ENCODE measurements around the gene ZBED4. TPM values are rescaled to one million over a fixed set of nuclear protein-coding genes. Genes with fewer than 3 reads are reported as not detected.

ZBED4 gene
- total RNA-seq, 1 donor from 2014 or later = 17.3 TPM

DNA sequence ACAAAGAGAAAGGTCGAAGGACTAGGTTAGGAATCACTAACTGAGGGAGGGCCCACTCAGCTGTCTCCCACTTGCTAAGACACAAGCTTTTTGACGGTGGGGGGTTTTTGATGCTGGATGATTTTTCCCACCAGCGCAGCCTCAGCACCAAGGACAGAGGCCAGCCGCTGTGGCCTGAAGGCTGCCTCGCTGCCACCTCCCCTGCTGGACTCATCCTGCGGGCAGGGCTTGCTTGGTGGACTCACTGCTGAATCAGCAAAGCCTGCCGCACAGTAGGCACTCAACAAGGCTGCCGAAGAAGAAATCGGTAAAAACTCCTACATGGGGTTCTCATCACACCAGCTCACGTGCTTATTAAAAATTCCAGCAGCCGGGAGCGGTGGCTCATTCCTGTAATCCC, 62.0 kb downstream of the ZBED4 start:
- H3K9me3 Mint-ChIP-seq (ENCODE audit: unreplicated experiment) = no peaks in the 10 kb centered on the region
- DNase-seq (ENCODE audit: extremely low spot score, unreplicated experiment) = no peak

DNA sequence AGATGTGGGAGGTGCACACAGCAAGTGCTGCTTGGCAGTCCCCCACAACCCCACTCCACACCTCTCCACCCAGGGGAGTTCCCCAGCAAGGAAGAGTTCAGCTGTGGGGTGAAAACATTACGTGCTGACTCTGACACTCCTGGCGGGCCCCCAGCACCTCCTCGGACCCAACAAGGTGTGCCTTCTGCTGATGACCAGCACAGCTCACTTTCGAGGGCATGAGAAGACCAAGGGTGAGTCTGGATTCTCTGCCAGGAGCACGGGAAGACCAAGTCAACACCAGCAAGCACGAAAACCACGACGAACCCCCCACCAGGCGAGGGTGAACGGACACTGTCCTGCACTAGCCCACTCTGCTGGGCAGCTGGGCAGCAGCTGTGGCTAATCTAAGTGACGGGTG, 63.2 kb downstream of the ZBED4 start:
- TF ChIP-seq, protein P1, sequence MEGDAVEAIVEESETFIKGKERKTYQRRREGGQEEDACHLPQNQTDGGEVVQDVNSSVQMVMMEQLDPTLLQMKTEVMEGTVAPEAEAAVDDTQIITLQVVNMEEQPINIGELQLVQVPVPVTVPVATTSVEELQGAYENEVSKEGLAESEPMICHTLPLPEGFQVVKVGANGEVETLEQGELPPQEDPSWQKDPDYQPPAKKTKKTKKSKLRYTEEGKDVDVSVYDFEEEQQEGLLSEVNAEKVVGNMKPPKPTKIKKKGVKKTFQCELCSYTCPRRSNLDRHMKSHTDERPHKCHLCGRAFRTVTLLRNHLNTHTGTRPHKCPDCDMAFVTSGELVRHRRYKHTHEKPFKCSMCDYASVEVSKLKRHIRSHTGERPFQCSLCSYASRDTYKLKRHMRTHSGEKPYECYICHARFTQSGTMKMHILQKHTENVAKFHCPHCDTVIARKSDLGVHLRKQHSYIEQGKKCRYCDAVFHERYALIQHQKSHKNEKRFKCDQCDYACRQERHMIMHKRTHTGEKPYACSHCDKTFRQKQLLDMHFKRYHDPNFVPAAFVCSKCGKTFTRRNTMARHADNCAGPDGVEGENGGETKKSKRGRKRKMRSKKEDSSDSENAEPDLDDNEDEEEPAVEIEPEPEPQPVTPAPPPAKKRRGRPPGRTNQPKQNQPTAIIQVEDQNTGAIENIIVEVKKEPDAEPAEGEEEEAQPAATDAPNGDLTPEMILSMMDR (IDR thresholded peaks at IDR 0.05) = no peak
- Mint-ChIP-seq H3K4me1 (ENCODE audit: unreplicated experiment) (peaks cover 16% of the 10 kb centered on the region), H3K27ac (ENCODE audit: unreplicated experiment) (no peak overlapping the region), H3K9me3 (ENCODE audit: unreplicated experiment) (no peaks in the 10 kb centered on the region), H3K36me3 (ENCODE audit: unreplicated experiment) (peaks cover 6% of the 10 kb centered on the region), H3K27me3 (ENCODE audit: unreplicated experiment) (no peaks in the 10 kb centered on the region), H3K4me3 (ENCODE audit: unreplicated experiment) (peak overlapping the region; percentile 77)
- no peak for DNase-seq (ENCODE audit: extremely low spot score, unreplicated experiment)

More for the DNA sequence above, 62.0 kb downstream of the ZBED4 start:
- H3K27me3 Mint-ChIP-seq (ENCODE audit: unreplicated experiment) = no peaks in the 10 kb centered on the region
- H3K4me1 Mint-ChIP-seq (ENCODE audit: unreplicated experiment) = peaks cover 16% of the 10 kb centered on the region
- TF ChIP-seq, protein P1 (IDR thresholded peaks at IDR 0.05) = no peak
- H3K4me3 Mint-ChIP-seq (ENCODE audit: unreplicated experiment) = peak overlapping the region; percentile 6
- H3K27ac Mint-ChIP-seq (ENCODE audit: unreplicated experiment) = no peak overlapping the region
- H3K36me3 Mint-ChIP-seq (ENCODE audit: unreplicated experiment) = peaks cover 7% of the 10 kb centered on the region

- no peaks in the 10 kb centered on the region for H3K9me3 Mint-ChIP-seq (ENCODE audit: unreplicated experiment)
- peaks cover 16% of the 10 kb centered on the region for H3K4me1 Mint-ChIP-seq (ENCODE audit: unreplicated experiment)
- peak; percentile 100 for DNase-seq (ENCODE audit: extremely low spot score, unreplicated experiment)
- peak within 1 kb of the TSS; percentile 79 for H3K27ac Mint-ChIP-seq (ENCODE audit: unreplicated experiment)
- peak within 1 kb of the TSS; percentile 77 for H3K4me3 Mint-ChIP-seq (ENCODE audit: unreplicated experiment)
- H3K36me3 Mint-ChIP-seq (ENCODE audit: unreplicated experiment) = peaks cover 1% of the 10 kb centered on the region
- TF ChIP-seq, protein P1 (IDR thresholded peaks at IDR 0.05) = no peak
- H3K27me3 Mint-ChIP-seq (ENCODE audit: unreplicated experiment) = no peaks in the 10 kb centered on the region
Observed at GRCh38 chr22:49917974-49918910, 64.6 kb downstream of the ZBED4 start, which contains the start of the genes ALG12 and CRELD2. Gene ALG12 (minus strand): TSS chr22:49918438. CDS start chr22:49913765, 4,673 bp downstream. Gene CRELD2 (plus strand): TSS chr22:49918634. CDS start chr22:49918770, 136 bp downstream.

GRCh38 chr22:49918911-49919881, 65.6 kb downstream of the ZBED4 start:
- no peak for DNase-seq (ENCODE audit: extremely low spot score, unreplicated experiment)
- Mint-ChIP-seq H3K27me3 (ENCODE audit: unreplicated experiment) (no peaks in the 10 kb centered on the region), H3K4me3 (ENCODE audit: unreplicated experiment) (peak overlapping the region; percentile 69), H3K9me3 (ENCODE audit: unreplicated experiment) (no peaks in the 10 kb centered on the region), H3K27ac (ENCODE audit: unreplicated experiment) (no peak overlapping the region), H3K36me3 (ENCODE audit: unreplicated experiment) (no peaks in the 10 kb centered on the region), H3K4me1 (ENCODE audit: unreplicated experiment) (peaks cover 16% of the 10 kb centered on the region)
- TF ChIP-seq, protein P1 (IDR thresholded peaks at IDR 0.05) = no peak
